ENCODE measurements around the gene SGK1. TPM values are rescaled to one million over a fixed set of nuclear protein-coding genes. Genes with fewer than 3 reads are reported as not detected.

Gene SGK1
- total and polyA plus RNA-seq, 2 experiments from 2014 or later, result 145 to 161 TPM

GRCh38 chr6:134341999-134342567 is 24.2 kb upstream of the SGK1 start:
- Histone ChIP-seq H3K4me2 (no peak overlapping the region), H3K27me3 (no peaks in the 10 kb centered on the region), H3K9me3 (ENCODE audit: low read depth) (no peaks in the 10 kb centered on the region), H3K9me2 (replicated peaks; ENCODE audit: insufficient read depth) (no peaks in the 10 kb centered on the region), H2AFZ (no peak overlapping the region), H4K20me1 (ENCODE audit: insufficient read depth, poor library complexity, severe bottlenecking) (no peaks in the 10 kb centered on the region), H3K4me3 (no peak overlapping the region), H3K79me2 (no peaks in the 10 kb centered on the region), H3K36me3 (replicated peaks; ENCODE audit: insufficient read depth, low read depth) (no peaks in the 10 kb centered on the region), H3K27ac (no peak overlapping the region), H3K4me1 (ENCODE audit: insufficient read depth) (no peaks in the 10 kb centered on the region)
- DNase-seq (ENCODE audit: low spot score), result no peak
- no peak for TF ChIP-seq EZH2 (IDR thresholded peaks at IDR 0.05; ENCODE audit: borderline replicate concordance)
- TF ChIP-seq CTCF (IDR thresholded peaks at IDR 0.05; ENCODE audit: poor library complexity), result no peak
- no peak for TF ChIP-seq EZH2phosphoT487 (IDR thresholded peaks at IDR 0.05; ENCODE audit: low read depth, severe bottlenecking, unreplicated experiment)
- WGBS (ENCODE audit: low lambda C conversion rate, missing lambda C conversion rate), result 94% methylated on average over 10 of the region's 10 CpGs

- Histone ChIP-seq H3K9me2 (replicated peaks; ENCODE audit: insufficient read depth) (no peaks in the 10 kb centered on the region), H3K4me1 (ENCODE audit: insufficient read depth) (no peaks in the 10 kb centered on the region), H3K36me3 (replicated peaks; ENCODE audit: insufficient read depth, low read depth) (no peaks in the 10 kb centered on the region), H3K4me2 (no peak overlapping the region), H3K79me2 (no peaks in the 10 kb centered on the region), H3K27me3 (no peaks in the 10 kb centered on the region), H3K27ac (no peak overlapping the region), H2AFZ (no peak overlapping the region), H4K20me1 (ENCODE audit: insufficient read depth, poor library complexity, severe bottlenecking) (no peaks in the 10 kb centered on the region), H3K9me3 (ENCODE audit: low read depth) (no peaks in the 10 kb centered on the region), H3K4me3 (no peak overlapping the region)
- DNase-seq (ENCODE audit: low spot score), result no peak
- TF ChIP-seq EZH2phosphoT487 (IDR thresholded peaks at IDR 0.05; ENCODE audit: low read depth, severe bottlenecking, unreplicated experiment) (no peak), EZH2 (IDR thresholded peaks at IDR 0.05; ENCODE audit: borderline replicate concordance) (no peak), CTCF (IDR thresholded peaks at IDR 0.05; ENCODE audit: poor library complexity) (no peak)
- WGBS (ENCODE audit: low lambda C conversion rate, missing lambda C conversion rate), result 87% methylated on average over 6 of the region's 6 CpGs
These were observed 22.5 kb upstream of the SGK1 start for GRCh38 chr6:134340179-134340975.

GRCh38 chr6:134339216-134339615 is 21.3 kb upstream of the SGK1 start:
- TF ChIP-seq EZH2 (IDR thresholded peaks at IDR 0.05; ENCODE audit: borderline replicate concordance) (no peak), EZH2phosphoT487 (IDR thresholded peaks at IDR 0.05; ENCODE audit: low read depth, severe bottlenecking, unreplicated experiment) (no peak), CTCF (IDR thresholded peaks at IDR 0.05; ENCODE audit: poor library complexity) (no peak)
- Histone ChIP-seq H2AFZ (no peak overlapping the region), H3K9me2 (replicated peaks; ENCODE audit: insufficient read depth) (no peaks in the 10 kb centered on the region), H3K9me3 (ENCODE audit: low read depth) (no peaks in the 10 kb centered on the region), H3K27me3 (no peaks in the 10 kb centered on the region), H3K36me3 (replicated peaks; ENCODE audit: insufficient read depth, low read depth) (no peaks in the 10 kb centered on the region), H3K27ac (no peak overlapping the region), H3K79me2 (no peaks in the 10 kb centered on the region), H3K4me3 (no peak overlapping the region), H4K20me1 (ENCODE audit: insufficient read depth, poor library complexity, severe bottlenecking) (no peaks in the 10 kb centered on the region), H3K4me1 (ENCODE audit: insufficient read depth) (no peaks in the 10 kb centered on the region), H3K4me2 (no peak overlapping the region)
- no peak for DNase-seq (ENCODE audit: low spot score)

All from hepatocyte (in vitro differentiated cells).